ENCODE results near the gene WDSUB1. TPM values are rescaled to one million over a fixed set of nuclear protein-coding genes. Genes with fewer than 3 reads are reported as not detected.

The WDSUB1 gene
- total RNA-seq, 1 donor from 2014 or later = 11.4 TPM

DNA sequence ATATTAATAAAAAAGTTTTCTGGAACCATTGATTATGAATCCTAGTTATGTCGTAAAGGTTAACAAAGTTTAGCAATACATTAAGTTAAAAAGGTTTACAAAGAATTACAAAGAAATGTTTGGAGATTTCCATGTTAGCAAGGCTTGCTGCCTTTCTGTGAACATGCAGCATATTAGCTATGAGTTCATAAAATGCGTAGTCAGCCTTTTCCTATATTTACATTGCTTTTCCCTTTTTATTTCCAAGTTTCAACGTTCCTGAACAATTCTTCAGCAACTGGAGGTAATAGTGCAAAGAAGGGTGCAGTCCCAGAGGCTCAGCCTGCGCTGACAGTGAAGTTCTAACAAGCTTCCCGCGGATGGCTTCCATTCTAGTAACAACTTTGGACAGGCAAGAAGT lies 51.6 kb downstream of the WDSUB1 start:
- Histone ChIP-seq H3K4me1 (peaks cover 33% of the 10 kb centered on the region), H3K9me3 (replicated peaks) (no peaks in the 10 kb centered on the region), H3K36me3 (peaks cover 79% of the 10 kb centered on the region), H3K4me3 (no peak overlapping the region), H3K27me3 (ENCODE audit: low read depth) (no peaks in the 10 kb centered on the region), H3K27ac (replicated peaks) (no peak overlapping the region)
- TF ChIP-seq, protein P1, sequence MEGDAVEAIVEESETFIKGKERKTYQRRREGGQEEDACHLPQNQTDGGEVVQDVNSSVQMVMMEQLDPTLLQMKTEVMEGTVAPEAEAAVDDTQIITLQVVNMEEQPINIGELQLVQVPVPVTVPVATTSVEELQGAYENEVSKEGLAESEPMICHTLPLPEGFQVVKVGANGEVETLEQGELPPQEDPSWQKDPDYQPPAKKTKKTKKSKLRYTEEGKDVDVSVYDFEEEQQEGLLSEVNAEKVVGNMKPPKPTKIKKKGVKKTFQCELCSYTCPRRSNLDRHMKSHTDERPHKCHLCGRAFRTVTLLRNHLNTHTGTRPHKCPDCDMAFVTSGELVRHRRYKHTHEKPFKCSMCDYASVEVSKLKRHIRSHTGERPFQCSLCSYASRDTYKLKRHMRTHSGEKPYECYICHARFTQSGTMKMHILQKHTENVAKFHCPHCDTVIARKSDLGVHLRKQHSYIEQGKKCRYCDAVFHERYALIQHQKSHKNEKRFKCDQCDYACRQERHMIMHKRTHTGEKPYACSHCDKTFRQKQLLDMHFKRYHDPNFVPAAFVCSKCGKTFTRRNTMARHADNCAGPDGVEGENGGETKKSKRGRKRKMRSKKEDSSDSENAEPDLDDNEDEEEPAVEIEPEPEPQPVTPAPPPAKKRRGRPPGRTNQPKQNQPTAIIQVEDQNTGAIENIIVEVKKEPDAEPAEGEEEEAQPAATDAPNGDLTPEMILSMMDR (IDR thresholded peaks at IDR 0.05; ENCODE audit: borderline replicate concordance) = no peak
- intact Hi-C loops (cut with micrococcal nuclease) = no loop called here
- no peak for DNase-seq

DNA sequence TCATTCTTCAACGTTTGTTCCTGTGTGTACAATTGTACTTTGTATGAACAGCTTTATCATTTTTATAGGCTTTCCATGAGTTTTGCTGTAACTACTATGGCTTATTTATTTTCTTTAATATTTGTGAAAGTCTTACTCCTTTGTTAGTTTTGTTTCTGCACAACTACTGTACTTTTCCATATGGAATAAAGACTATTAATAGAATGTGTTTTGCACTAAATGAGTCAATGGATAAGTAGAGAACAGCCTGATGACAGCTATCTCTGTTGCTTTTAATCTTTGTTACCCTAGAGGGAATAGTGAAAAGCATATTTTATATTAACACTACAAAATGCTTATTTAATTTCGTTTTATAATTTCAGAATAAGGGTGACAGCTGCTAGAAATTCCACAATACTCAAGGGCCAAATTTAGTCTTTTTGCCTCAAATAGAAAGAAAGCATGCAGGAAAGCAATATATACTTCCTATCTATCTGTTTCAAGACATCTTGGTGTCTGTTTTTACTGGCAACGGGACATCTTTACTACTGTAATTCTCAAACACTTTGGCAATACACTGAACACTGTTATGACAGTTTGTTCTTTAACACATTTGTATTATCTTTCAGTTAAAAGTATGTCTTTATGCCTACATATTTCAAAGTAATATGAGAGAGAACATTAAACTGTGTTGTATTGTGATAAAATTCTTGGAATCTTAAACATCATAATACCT lies 53.9 kb downstream of the WDSUB1 start:
- TF ChIP-seq, protein P1 (IDR thresholded peaks at IDR 0.05; ENCODE audit: borderline replicate concordance) = no peak
- Histone ChIP-seq H3K4me1 (peaks cover 55% of the 10 kb centered on the region), H3K9me3 (replicated peaks) (no peaks in the 10 kb centered on the region), H3K4me3 (no peak overlapping the region), H3K27me3 (ENCODE audit: low read depth) (no peaks in the 10 kb centered on the region), H3K36me3 (peaks cover 79% of the 10 kb centered on the region), H3K27ac (replicated peaks) (peak overlapping the region; percentile 54)
- no peak for DNase-seq
- intact Hi-C loops (cut with micrococcal nuclease) = no loop called here

DNA sequence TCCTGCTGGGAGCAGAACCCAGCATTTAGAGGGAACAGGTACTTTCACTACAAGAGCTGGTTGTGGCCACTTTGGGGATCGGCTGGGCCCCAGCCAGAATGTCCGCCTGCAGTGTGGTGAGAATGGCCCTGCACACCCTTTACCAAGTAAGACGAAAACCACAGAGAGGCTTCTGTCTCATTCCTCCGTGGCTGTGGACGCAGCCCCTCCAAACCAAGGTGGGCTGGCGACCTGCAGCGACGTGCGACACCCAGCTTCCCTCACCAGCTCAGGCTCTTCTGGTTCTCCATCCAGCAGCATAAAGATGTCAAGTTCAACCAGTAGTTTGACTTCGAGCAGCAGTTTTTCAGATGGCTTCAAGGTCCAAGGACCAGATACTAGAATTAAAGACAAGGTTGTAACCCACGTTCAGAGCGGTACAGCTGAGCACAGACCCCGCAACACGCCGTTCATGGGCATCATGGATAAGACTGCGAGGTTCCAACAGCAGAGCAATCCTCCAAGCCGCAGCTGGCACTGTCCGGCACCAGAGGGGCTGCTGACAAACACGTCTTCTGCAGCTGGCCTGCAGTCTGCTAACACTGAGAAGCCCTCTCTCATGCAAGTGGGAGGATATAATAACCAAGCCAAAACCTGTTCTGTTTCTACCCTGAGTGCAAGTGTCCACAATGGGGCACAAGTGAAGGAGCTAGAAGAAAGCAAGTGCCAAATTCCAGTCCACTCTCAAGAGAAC lies 56.2 kb downstream of the WDSUB1 start:
- peak overlapping the region; percentile 79 for H3K27ac ChIP-seq (replicated peaks)
- DNase-seq = no peak
- peaks cover 76% of the 10 kb centered on the region for H3K36me3 ChIP-seq

DNA sequence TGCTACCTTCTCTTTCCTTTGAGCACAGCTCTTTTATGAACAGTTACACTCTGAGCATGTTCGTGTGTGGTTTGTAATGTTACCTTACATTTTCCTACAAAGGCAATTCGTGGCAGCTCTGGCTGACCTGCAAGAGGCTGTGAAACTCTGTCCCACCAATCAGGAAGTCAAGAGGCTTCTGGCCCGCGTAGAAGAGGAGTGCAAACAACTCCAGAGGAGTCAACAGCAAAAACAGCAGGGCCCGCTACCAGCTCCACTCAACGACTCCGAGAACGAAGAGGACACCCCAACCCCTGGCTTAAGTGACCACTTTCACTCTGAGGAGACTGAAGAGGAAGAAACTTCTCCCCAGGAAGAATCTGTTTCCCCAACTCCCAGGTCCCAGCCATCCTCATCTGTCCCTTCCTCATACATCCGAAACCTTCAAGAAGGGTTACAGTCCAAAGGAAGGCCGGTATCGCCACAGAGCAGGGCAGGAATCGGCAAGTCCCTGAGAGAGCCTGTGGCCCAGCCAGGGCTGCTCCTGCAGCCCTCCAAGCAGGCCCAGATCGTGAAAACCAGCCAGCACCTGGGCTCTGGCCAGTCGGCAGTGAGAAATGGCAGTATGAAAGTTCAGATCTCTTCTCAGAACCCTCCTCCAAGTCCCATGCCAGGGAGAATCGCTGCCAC lies 56.9 kb downstream of the WDSUB1 start:
- Histone ChIP-seq H3K4me1 (peaks cover 82% of the 10 kb centered on the region), H3K27me3 (ENCODE audit: low read depth) (no peaks in the 10 kb centered on the region), H3K36me3 (peaks cover 76% of the 10 kb centered on the region), H3K27ac (replicated peaks) (peak overlapping the region; percentile 79), H3K4me3 (no peak overlapping the region), H3K9me3 (replicated peaks) (no peaks in the 10 kb centered on the region)
- no peak for DNase-seq
- intact Hi-C loops (cut with micrococcal nuclease) = no loop called here
- TF ChIP-seq, protein P1 (IDR thresholded peaks at IDR 0.05; ENCODE audit: borderline replicate concordance) = no peak

More for the DNA sequence above, 56.2 kb downstream of the WDSUB1 start:
- H3K4me1 ChIP-seq = peaks cover 75% of the 10 kb centered on the region
- TF ChIP-seq, protein P1 (IDR thresholded peaks at IDR 0.05; ENCODE audit: borderline replicate concordance) = no peak
- intact Hi-C loops (cut with micrococcal nuclease) = no loop called here
- no peak overlapping the region for H3K4me3 ChIP-seq
- H3K9me3 ChIP-seq (replicated peaks) = no peaks in the 10 kb centered on the region
- H3K27me3 ChIP-seq (ENCODE audit: low read depth) = no peaks in the 10 kb centered on the region

DNA sequence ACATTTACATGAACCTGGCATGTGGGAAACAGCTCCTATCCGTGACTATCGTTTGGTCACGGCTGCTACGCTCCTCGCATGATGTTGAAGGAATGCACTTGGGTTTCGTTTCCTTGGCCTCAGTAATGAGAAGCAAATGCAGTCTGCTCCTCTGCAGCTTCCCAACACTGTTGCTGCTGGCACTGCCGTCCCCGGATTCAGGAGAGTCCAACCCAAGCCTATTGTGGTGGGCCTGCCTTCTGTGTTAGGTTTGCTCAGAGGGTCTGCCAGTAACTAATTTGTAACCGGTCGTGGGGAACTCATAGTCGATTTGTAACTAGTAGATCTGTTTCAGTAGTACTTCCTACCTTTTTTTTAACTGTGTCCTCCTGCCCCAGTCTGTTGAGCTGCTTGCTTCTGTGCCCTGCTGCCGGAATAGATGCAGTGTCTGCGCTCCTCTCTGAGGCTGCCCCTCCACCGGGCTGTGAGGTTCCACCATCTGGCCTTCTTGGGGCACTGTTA lies 58.4 kb downstream of the WDSUB1 start:
- TF ChIP-seq, protein P1 (IDR thresholded peaks at IDR 0.05; ENCODE audit: borderline replicate concordance) = no peak
- intact Hi-C loops (cut with micrococcal nuclease) = no loop called here
- H3K4me3 ChIP-seq = no peak overlapping the region
- no peaks in the 10 kb centered on the region for H3K27me3 ChIP-seq (ENCODE audit: low read depth)
- H3K9me3 ChIP-seq (replicated peaks) = no peaks in the 10 kb centered on the region
- peak overlapping the region; percentile 79 for H3K27ac ChIP-seq (replicated peaks)
- H3K4me1 ChIP-seq = peaks cover 91% of the 10 kb centered on the region
- H3K36me3 ChIP-seq = peaks cover 77% of the 10 kb centered on the region
- DNase-seq = no peak

Data from left ventricle myocardium inferior (tissue), 1 donor.